Tibial nerve (tissue), 4 donors: Measurements from ENCODE around the gene DENND1A. TPM values are rescaled to one million over a fixed set of nuclear protein-coding genes. Genes with fewer than 3 reads are reported as not detected.

Experiments used
- DNase-seq, 2 donors: peaks; one replicate each; pipeline ENCODE4 v3.0.0-alpha.2; 2019; ENCODE audit warnings: low spot score in 2 of 2
- H3K27ac ChIP-seq, 4 donors: fragments of 200-600 bp; sonication (generic) in 3 of 4; one replicate each; pipeline ENCODE4 v1.5.1; 2017 to 2019; ENCODE audit warnings: mild to moderate bottlenecking in 1 of 4
- H3K27me3 ChIP-seq, 2 donors: fragments of 200-600 bp; sonication (generic) in 1 of 2; one replicate each; pipeline versions ENCODE4 v1.5.1 to v1.6.0; 2017 to 2019
- H3K36me3 ChIP-seq, 3 donors: fragments of 200-600 bp; sonication (generic); one replicate each; pipeline ENCODE4 v1.5.1; 2018 to 2019
- H3K4me1 ChIP-seq, 4 donors: fragments of 200-600 bp; sonication (generic) in 3 of 4; one replicate each; pipeline ENCODE4 v1.5.1; 2017 to 2019
- H3K4me3 ChIP-seq, 4 donors: fragments of 200-600 bp; sonication (generic) in 3 of 4; one replicate each; pipeline ENCODE4 v1.5.1; 2017 to 2019; ENCODE audit warnings: mild to moderate bottlenecking in 1 of 4, moderate library complexity in 1 of 4
- H3K9me3 ChIP-seq, 4 donors: fragments of 200-600 bp; sonication (generic) in 3 of 4; one replicate each; pipeline ENCODE4 v1.5.1; 2017 to 2019
- EP300 ChIP-seq, 2 donors: sonication (generic); formaldehyde crosslinking; IDR thresholded peaks; one replicate each; pipeline ENCODE4 v1.6.1; 2017; ENCODE audit warnings: antibody characterized with exemption in 2 of 2, mild to moderate bottlenecking in 1 of 2
- POLR2A ChIP-seq, 2 donors: fragments of 450-650 bp; IDR thresholded peaks; one replicate each; pipeline ENCODE4 v1.6.1; 2017; ENCODE audit warnings: antibody characterized with exemption in 2 of 2, mild to moderate bottlenecking in 2 of 2, moderate library complexity in 2 of 2
- WGBS, 2 donors: methylation state at CpG; one replicate each; pipeline ENCODE4 v1.1.5; 2018; 5-methylcytosine and 5-hydroxymethylcytosine counted together
- total RNA-seq, 4 donors: library from RNA; depleted of rRNA; stranded (reverse); fragments of >200 nt; gene quantifications; one replicate each; pipeline ENCODE4 v1.1.0, GENCODE V29; 2016
- TF ChIP-seq, protein P1 (sequence below), 5 experiments: fragments of 200-600 bp in 3 of 5; fragments of 450-650 bp in 2 of 5; sonication (generic) in 3 of 5; IDR thresholded peaks; one replicate each; pipeline ENCODE4 v1.5.1; 2016 to 2019; ENCODE audit warnings: antibody characterized with exemption in 5 of 5, mild to moderate bottlenecking in 3 of 5, moderate library complexity in 2 of 5

Gene DENND1A
- total RNA-seq, 4 donors from 2014 or later, result 17.5 to 34.8 (median 20.1) TPM

DNA sequence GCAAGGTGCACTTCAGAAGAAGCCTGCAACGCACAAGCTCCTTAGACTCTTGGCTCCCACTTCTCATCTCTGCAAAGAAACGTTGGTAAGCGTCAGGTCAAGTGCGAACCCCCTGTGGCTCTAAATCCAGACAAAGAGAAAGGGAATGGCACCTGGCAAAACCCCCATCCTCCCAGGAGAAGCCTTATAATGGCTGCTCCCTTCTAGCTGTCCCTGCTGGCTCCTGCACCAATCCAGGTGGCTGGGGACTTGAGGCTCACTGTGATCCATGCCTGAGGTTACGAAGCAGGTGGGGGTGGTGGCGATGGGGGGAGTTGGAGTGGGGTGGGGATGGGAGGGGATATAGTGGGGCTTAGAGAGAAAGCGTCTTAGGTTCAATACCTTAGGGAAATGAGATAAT, 272.8 kb downstream of the DENND1A start:
- no peak overlapping the region for H3K4me3 ChIP-seq
- H3K36me3 ChIP-seq, result peaks cover 0 to 39% (median 5%) of the 10 kb centered on the region in 3 donors
- DNase-seq, result no peak
- peaks cover 0 to 3% (median 0%) of the 10 kb centered on the region in 4 donors for H3K9me3 ChIP-seq
- TF ChIP-seq, protein P1, sequence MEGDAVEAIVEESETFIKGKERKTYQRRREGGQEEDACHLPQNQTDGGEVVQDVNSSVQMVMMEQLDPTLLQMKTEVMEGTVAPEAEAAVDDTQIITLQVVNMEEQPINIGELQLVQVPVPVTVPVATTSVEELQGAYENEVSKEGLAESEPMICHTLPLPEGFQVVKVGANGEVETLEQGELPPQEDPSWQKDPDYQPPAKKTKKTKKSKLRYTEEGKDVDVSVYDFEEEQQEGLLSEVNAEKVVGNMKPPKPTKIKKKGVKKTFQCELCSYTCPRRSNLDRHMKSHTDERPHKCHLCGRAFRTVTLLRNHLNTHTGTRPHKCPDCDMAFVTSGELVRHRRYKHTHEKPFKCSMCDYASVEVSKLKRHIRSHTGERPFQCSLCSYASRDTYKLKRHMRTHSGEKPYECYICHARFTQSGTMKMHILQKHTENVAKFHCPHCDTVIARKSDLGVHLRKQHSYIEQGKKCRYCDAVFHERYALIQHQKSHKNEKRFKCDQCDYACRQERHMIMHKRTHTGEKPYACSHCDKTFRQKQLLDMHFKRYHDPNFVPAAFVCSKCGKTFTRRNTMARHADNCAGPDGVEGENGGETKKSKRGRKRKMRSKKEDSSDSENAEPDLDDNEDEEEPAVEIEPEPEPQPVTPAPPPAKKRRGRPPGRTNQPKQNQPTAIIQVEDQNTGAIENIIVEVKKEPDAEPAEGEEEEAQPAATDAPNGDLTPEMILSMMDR (IDR thresholded peaks at IDR 0.05), result no peak
- TF ChIP-seq POLR2A (IDR thresholded peaks at IDR 0.05) (no peak), EP300 (IDR thresholded peaks at IDR 0.05) (no peak)
- H3K27ac ChIP-seq, result no peak overlapping the region
- no peaks in the 10 kb centered on the region for H3K27me3 ChIP-seq
- H3K4me1 ChIP-seq, result no peaks in the 10 kb centered on the region
- 81 to 90% methylated on average over 7 of the region's 7 CpGs for WGBS, 2 donors

DNA sequence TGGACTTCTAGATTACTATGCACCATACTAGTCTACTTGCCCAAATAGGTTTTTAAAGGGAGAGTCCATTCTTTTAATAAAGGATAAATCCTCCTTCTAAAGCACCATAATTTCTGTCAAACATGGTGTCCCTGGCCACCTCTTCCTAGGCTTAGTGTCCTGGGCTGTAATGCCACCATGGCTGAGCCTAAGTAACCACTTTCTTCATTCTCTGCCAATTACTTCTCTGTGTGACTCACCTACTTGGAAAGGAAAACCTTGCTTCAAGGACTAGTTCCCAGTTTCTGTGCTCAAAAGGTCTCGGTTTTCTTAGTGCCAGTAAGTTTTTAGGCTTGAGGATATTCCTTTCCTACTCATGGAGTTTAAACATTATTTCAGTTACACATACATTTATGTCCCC, 273.4 kb downstream of the DENND1A start:
- Histone ChIP-seq H3K4me3 (no peak overlapping the region), H3K36me3 (peaks cover 0 to 37% (median 0%) of the 10 kb centered on the region in 3 donors), H3K27ac (no peak overlapping the region), H3K27me3 (no peaks in the 10 kb centered on the region), H3K9me3 (no peaks in the 10 kb centered on the region), H3K4me1 (no peaks in the 10 kb centered on the region)
- DNase-seq, result no peak
- TF ChIP-seq POLR2A (IDR thresholded peaks at IDR 0.05) (no peak), EP300 (IDR thresholded peaks at IDR 0.05) (no peak)
- TF ChIP-seq, protein P1 (IDR thresholded peaks at IDR 0.05), result no peak
- WGBS, 2 donors, result 88 to 97% methylated on average over 1 of the region's 1 CpG

DNA sequence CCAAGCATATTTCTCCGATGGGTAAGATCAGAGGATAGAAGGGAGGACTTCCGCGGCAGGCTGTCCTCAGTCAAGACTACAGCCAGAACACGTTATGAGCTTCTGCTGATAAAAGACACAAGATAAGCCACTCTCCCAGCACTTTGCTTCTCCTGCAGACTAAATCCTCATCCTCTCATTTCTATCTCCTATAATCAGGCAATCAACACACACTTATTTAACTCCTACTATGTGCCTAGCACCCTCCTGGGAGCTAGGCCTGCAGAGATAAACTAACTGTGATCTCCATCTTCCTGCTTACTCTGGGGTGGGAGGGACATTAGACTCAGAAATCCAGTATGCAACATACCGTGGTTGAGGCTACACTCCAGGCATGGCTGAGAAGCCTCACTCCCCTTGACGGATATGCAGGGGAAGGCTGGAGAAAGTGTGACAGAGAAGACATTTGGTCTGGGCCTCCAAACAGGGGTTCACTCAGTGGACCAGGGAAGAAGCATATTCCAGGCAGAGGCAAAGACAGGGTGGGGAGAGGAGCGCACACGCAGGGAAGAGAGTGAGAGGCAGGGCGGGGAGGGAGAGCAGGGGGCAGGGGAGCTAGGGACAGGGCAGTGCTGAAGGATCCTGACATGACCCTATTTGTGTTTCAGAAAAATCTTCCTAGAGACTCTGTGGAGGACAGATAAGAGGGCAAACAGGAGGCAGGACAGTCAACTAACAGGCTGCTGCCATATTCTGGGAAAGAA, 274.1 kb downstream of the DENND1A start:
- Histone ChIP-seq H3K27me3 (no peaks in the 10 kb centered on the region), H3K9me3 (no peaks in the 10 kb centered on the region), H3K36me3 (peaks cover 0 to 40% (median 0%) of the 10 kb centered on the region in 3 donors), H3K4me3 (no peak overlapping the region), H3K27ac (no peak overlapping the region), H3K4me1 (no peaks in the 10 kb centered on the region)
- no peak for DNase-seq
- TF ChIP-seq POLR2A (IDR thresholded peaks at IDR 0.05), result no peak
- TF ChIP-seq, protein P1 (IDR thresholded peaks at IDR 0.05), result no peak
- no peak for TF ChIP-seq EP300 (IDR thresholded peaks at IDR 0.05)
- WGBS, 2 donors, result 92 to 95% methylated on average over 9 of the region's 9 CpGs

DNA sequence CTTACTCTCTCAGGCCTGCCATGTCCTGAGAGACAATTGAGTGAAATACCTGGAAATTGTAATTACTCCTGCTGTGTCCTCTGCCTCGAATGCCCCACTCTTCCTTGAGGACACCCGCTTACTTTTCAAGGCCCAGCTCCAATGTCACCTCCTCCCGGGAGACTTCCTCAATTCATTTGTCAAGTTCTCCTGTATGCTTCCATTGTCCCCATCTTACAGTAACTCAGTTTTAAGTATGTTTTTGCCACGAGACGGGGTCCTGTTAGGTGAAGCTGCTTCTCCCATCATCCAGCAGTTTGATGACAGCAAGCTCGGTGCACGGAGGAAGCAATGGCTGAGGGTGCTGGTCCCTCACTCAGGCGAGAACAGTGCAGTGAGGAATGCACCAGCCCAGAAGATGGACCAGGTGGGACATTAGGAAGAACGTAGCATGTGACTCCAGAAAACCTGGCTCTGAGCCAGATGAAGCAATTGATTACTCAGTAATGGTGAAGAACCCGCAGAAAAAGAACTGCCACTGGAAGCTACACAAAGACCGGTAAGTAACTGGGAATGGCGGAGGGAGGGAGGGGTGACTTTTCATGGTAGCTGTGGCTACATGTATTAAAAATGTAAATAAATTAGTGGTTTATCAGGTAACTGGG, 274.8 kb downstream of the DENND1A start:
- H3K4me3 ChIP-seq, result no peak overlapping the region

More for the DNA sequence above, 274.8 kb downstream of the DENND1A start:
- Histone ChIP-seq H3K27ac (no peak overlapping the region), H3K4me1 (no peaks in the 10 kb centered on the region), H3K9me3 (no peaks in the 10 kb centered on the region), H3K36me3 (peaks cover 0 to 40% (median 0%) of the 10 kb centered on the region in 3 donors), H3K27me3 (no peaks in the 10 kb centered on the region)
- TF ChIP-seq POLR2A (IDR thresholded peaks at IDR 0.05) (no peak), EP300 (IDR thresholded peaks at IDR 0.05) (no peak)
- TF ChIP-seq, protein P1 (IDR thresholded peaks at IDR 0.05), result no peak
- 92 to 94% methylated on average over 12 of the region's 12 CpGs for WGBS, 2 donors
- no peak for DNase-seq
